AG09309 (cell line): Measurements from ENCODE around the gene MLH1.

Experiments used
- DNase-seq: peaks from one replicate; pipeline ENCODE4 v3.0.0-alpha.2; 2010; ENCODE audit warnings: low read depth
- H3K4me3 ChIP-seq: 2 replicates; pipeline ENCODE4 v1.5.1; 2011; ENCODE audit warnings: mild to moderate bottlenecking, low read depth, low read length, moderate library complexity; ENCODE audit not compliant: control insufficient read depth
- CTCF ChIP-seq: IDR thresholded peaks from 2 replicates; pipeline ENCODE4 v1.5.1; 2011; ENCODE audit warnings: mild to moderate bottlenecking, low read depth, low read length, inconsistent platforms; ENCODE audit not compliant: insufficient read depth, control insufficient read depth; ENCODE audit errors: missing control alignments

MLH1 gene

DNA sequence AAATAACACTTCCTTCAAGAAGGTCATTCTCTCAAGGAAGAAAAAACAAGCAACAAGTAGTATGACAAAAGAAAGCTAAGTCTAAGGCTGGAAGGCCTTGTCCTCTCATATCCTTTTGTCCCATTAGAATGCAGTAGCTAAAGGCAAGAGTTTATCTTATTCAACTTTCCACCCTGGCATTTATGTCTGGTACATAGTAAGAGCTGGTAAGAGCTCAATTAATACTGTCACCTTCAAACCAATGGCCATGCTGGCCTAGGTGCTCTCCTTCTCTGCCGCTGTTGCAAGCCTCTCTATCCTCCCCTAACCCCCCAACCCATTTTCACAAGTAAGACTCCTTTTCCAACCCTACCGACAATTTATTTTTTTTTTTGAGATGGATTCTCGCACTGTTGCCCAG is 99.2 kb downstream of the MLH1 start:
- TF ChIP-seq CTCF: no peak
- DNase-seq: no peak
- no peak overlapping the region for H3K4me3 ChIP-seq

GRCh38 chr3:37093481-37093880 is 100.2 kb downstream of the MLH1 start:
- no peak for DNase-seq
- TF ChIP-seq CTCF: no peak
- H3K4me3 ChIP-seq: no peak overlapping the region

GRCh38 chr3:37094636-37095035 is 101.3 kb downstream of the MLH1 start:
- no peak for TF ChIP-seq CTCF
- no peak overlapping the region for H3K4me3 ChIP-seq
- no peak for DNase-seq

GRCh38 chr3:37096288-37096687 is 103.0 kb downstream of the MLH1 start:
- TF ChIP-seq CTCF: no peak
- H3K4me3 ChIP-seq: no peak overlapping the region
- DNase-seq: no peak

DNA sequence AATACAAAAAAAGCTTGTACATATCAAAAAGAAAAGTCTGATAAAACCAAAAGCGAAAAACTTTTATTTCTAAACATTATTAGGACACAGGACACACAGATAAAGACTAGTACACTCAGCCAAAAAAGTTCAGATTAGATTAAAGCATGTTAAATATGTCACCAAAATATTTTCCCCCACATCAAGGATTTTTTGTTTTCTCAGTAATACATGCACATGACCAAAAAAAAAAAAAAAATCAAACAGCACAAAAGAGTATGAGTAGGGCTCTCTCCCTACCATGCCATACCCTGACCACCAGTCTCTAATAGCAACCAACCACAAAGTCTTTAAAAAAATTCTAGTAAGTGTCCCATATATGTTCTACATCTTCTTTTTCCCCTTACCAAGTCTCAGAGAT is 103.7 kb downstream of the MLH1 start:
- TF ChIP-seq CTCF: no peak
- H3K4me3 ChIP-seq: no peak overlapping the region
- no peak for DNase-seq

- no peak for DNase-seq
- TF ChIP-seq CTCF: no peak
- no peak overlapping the region for H3K4me3 ChIP-seq
Measured at GRCh38 chr3:37097776-37098175, 104.5 kb downstream of the MLH1 start.

DNA sequence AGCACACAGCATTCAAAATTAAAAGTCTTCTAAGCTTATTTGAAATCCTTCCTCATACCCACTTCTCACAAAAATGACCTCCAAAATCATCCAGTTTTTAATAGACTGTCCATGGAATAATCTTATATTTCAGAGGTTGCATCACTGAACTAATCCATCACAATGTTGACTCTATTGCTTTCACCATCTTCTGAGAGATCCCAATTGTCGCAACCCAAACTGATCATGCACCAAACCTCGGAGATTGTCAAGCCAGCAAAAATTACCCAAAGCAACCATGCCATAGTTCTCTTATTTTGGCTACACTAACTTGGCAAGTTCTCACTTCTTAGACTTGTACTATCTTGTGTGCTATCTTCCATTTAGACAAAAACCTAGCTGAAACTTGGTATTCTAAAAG is 105.6 kb downstream of the MLH1 start:
- no peak for DNase-seq
- no peak for TF ChIP-seq CTCF

More for the DNA sequence above, 105.6 kb downstream of the MLH1 start:
- H3K4me3 ChIP-seq: no peak overlapping the region
